Fibroblast of lung (primary cell): ENCODE results near the gene PAM. TPM values are rescaled to one million over a fixed set of nuclear protein-coding genes. Genes with fewer than 3 reads are reported as not detected.
A peak's percentile ranks its signal among the peaks of the same experiment; 100 is the strongest.

Experiments used
- DNase-seq, 2 donors: peaks; one replicate each; pipeline versions ENCODE4 v3.0.0 to v3.0.0-alpha.2; 2010; ENCODE audit warnings: low read depth in 2 of 2
- H2AFZ ChIP-seq: 2 replicates; pipeline ENCODE4 v1.5.1; 2012; ENCODE audit warnings: low read length, control low read depth, inconsistent platforms
- H3K27ac ChIP-seq: 2 replicates; pipeline ENCODE4 v1.5.1; 2011; ENCODE audit warnings: low read length, control low read depth; ENCODE audit not compliant: insufficient read depth
- H3K27me3 ChIP-seq: 2 replicates; pipeline ENCODE4 v1.5.1; 2011; ENCODE audit warnings: mild to moderate bottlenecking, low read length; ENCODE audit not compliant: control insufficient read depth, insufficient read depth
- H3K36me3 ChIP-seq: 2 replicates; pipeline ENCODE4 v1.5.1; 2011; ENCODE audit warnings: low read length; ENCODE audit not compliant: control insufficient read depth, insufficient read depth
- H3K4me1 ChIP-seq: 2 replicates; pipeline ENCODE4 v1.5.1; 2011; ENCODE audit warnings: low read length; ENCODE audit not compliant: control insufficient read depth, insufficient read depth; ENCODE audit errors: extremely low read depth
- H3K4me2 ChIP-seq: 2 replicates; pipeline ENCODE4 v1.5.1; 2011; ENCODE audit warnings: low read length, control low read depth; ENCODE audit not compliant: insufficient read depth; ENCODE audit errors: extremely low read depth
- H3K4me3 ChIP-seq, 4 experiments: fragments of 200-600 bp in 1 of 4; sonication (generic) in 1 of 4; replicated peaks in 1 of 4; 2 replicates each; pipeline ENCODE4 v1.5.1; 2011 to 2016; ENCODE audit warnings: low read length in 4 of 4, low read depth in 3 of 4, mild to moderate bottlenecking in 3 of 4, control low read depth in 2 of 4, inconsistent platforms in 1 of 4, mixed read lengths in 1 of 4; ENCODE audit not compliant: insufficient read depth in 1 of 4; ENCODE audit errors: control extremely low read depth in 1 of 4
- H3K79me2 ChIP-seq: 2 replicates; pipeline ENCODE4 v1.5.1; 2012; ENCODE audit warnings: mild to moderate bottlenecking, low read length, inconsistent platforms; ENCODE audit not compliant: control insufficient read depth, insufficient read depth
- H3K9ac ChIP-seq: 2 replicates; pipeline ENCODE4 v1.5.1; 2011; ENCODE audit warnings: mild to moderate bottlenecking, low read length, control low read depth; ENCODE audit not compliant: insufficient read depth
- H3K9me3 ChIP-seq: 2 replicates; pipeline ENCODE4 v1.5.1; 2012; ENCODE audit warnings: low read depth, low read length; ENCODE audit not compliant: control insufficient read depth, insufficient read depth
- H4K20me1 ChIP-seq: 2 replicates; pipeline ENCODE4 v1.5.1; 2011; ENCODE audit warnings: low read length; ENCODE audit not compliant: control insufficient read depth, insufficient read depth; ENCODE audit errors: extremely low read depth
- EZH2 ChIP-seq: IDR thresholded peaks from 2 replicates; pipeline ENCODE4 v1.5.1; 2012; ENCODE audit warnings: low read length, control low read depth, mild to moderate bottlenecking; ENCODE audit errors: missing control alignments
- polyA plus RNA-seq, 2 donors: library from polyadenylated mRNA; depleted of rRNA in 1 of 2; stranded (reverse) in 1 of 2; unstranded in 1 of 2; fragments of >200 nt; gene quantifications; 2 replicates each; pipeline ENCODE4 v1.2.1, GENCODE V29; 2011 to 2012; ENCODE audit warnings: missing spikeins in 1 of 2
- total RNA-seq: library from RNA; depleted of rRNA; stranded (reverse); fragments of >200 nt; gene quantifications from 2 replicates; pipeline ENCODE4 v1.2.1, GENCODE V29; 2014
- TF ChIP-seq, protein P1 (sequence below), 2 donors: IDR thresholded peaks in 1 of 2; conservative IDR thresholded peaks in 1 of 2; 1 replicate in 1 of 2; 2 replicates in 1 of 2; pipeline ENCODE4 v1.5.1; 2011 to 2012; ENCODE audit warnings: low read length in 2 of 2, control low read depth in 1 of 2, inconsistent platforms in 1 of 2, low read depth in 1 of 2, mild to moderate bottlenecking in 1 of 2

The PAM gene
- total and polyA plus RNA-seq, 2 donors (not counting 1 experiment from before 2014, with no cell fraction given), result 404 to 405 TPM

- H3K27me3 ChIP-seq, result no peaks in the 10 kb centered on the region
- H4K20me1 ChIP-seq, result no peaks in the 10 kb centered on the region
- peaks cover 2% of the 10 kb centered on the region for H3K79me2 ChIP-seq
- H3K9me3 ChIP-seq, result no peaks in the 10 kb centered on the region
- no peaks in the 10 kb centered on the region for H3K36me3 ChIP-seq
- no peak overlapping the region for H2AFZ ChIP-seq
- H3K4me2 ChIP-seq, result peak overlapping the region; percentile 56
- peaks cover 11% of the 10 kb centered on the region for H3K4me1 ChIP-seq
- no peak overlapping the region for H3K27ac ChIP-seq
- no peak overlapping the region for H3K9ac ChIP-seq
- TF ChIP-seq, protein P1, sequence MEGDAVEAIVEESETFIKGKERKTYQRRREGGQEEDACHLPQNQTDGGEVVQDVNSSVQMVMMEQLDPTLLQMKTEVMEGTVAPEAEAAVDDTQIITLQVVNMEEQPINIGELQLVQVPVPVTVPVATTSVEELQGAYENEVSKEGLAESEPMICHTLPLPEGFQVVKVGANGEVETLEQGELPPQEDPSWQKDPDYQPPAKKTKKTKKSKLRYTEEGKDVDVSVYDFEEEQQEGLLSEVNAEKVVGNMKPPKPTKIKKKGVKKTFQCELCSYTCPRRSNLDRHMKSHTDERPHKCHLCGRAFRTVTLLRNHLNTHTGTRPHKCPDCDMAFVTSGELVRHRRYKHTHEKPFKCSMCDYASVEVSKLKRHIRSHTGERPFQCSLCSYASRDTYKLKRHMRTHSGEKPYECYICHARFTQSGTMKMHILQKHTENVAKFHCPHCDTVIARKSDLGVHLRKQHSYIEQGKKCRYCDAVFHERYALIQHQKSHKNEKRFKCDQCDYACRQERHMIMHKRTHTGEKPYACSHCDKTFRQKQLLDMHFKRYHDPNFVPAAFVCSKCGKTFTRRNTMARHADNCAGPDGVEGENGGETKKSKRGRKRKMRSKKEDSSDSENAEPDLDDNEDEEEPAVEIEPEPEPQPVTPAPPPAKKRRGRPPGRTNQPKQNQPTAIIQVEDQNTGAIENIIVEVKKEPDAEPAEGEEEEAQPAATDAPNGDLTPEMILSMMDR (conservative IDR thresholded peaks at IDR 0.05 in 1 of 2, IDR thresholded peaks at IDR 0.05 in 1 of 2; ENCODE audit: low read depth in 1 of 2, low read length in 2 of 2), result no peak
- TF ChIP-seq EZH2, result no peak
- DNase-seq, result peak; percentile 74 to 84
- H3K4me3 ChIP-seq, result no peak overlapping the region
These were observed 156.9 kb downstream of the PAM start for GRCh38 chr5:102911973-102912372.

- Histone ChIP-seq H3K4me3 (no peak overlapping the region), H3K9me3 (no peaks in the 10 kb centered on the region), H3K27me3 (no peaks in the 10 kb centered on the region), H3K4me1 (peaks cover 2% of the 10 kb centered on the region), H3K9ac (no peak overlapping the region), H2AFZ (no peak overlapping the region), H3K27ac (no peak overlapping the region), H3K4me2 (no peak overlapping the region), H3K36me3 (no peaks in the 10 kb centered on the region), H4K20me1 (no peaks in the 10 kb centered on the region), H3K79me2 (peaks cover 2% of the 10 kb centered on the region)
- no peak for TF ChIP-seq EZH2
- TF ChIP-seq, protein P1 (conservative IDR thresholded peaks at IDR 0.05 in 1 of 2, IDR thresholded peaks at IDR 0.05 in 1 of 2; ENCODE audit: low read depth in 1 of 2, low read length in 2 of 2), result no peak
- DNase-seq, result peak in 1 of 2 donors; percentile 70
These were observed 161.0 kb downstream of the PAM start for GRCh38 chr5:102916109-102916508.

- H3K4me3 ChIP-seq, result no peak overlapping the region
These were observed 164.0 kb downstream of the PAM start for GRCh38 chr5:102918986-102919610.

More at GRCh38 chr5:102918986-102919610, 164.0 kb downstream of the PAM start:
- H2AFZ ChIP-seq, result no peak overlapping the region
- no peak overlapping the region for H3K4me2 ChIP-seq
- H3K36me3 ChIP-seq, result no peaks in the 10 kb centered on the region
- H3K4me1 ChIP-seq, result no peaks in the 10 kb centered on the region
- no peak overlapping the region for H3K9ac ChIP-seq
- DNase-seq, result no peak
- TF ChIP-seq, protein P1 (conservative IDR thresholded peaks at IDR 0.05 in 1 of 2, IDR thresholded peaks at IDR 0.05 in 1 of 2; ENCODE audit: low read depth in 1 of 2, low read length in 2 of 2), result no peak
- TF ChIP-seq EZH2, result no peak
- H4K20me1 ChIP-seq, result no peaks in the 10 kb centered on the region
- H3K9me3 ChIP-seq, result no peaks in the 10 kb centered on the region
- H3K27me3 ChIP-seq, result no peaks in the 10 kb centered on the region
- no peaks in the 10 kb centered on the region for H3K79me2 ChIP-seq
- H3K27ac ChIP-seq, result no peak overlapping the region
